ENCODE data around the gene SLC24A3.

SLC24A3 gene

DNA sequence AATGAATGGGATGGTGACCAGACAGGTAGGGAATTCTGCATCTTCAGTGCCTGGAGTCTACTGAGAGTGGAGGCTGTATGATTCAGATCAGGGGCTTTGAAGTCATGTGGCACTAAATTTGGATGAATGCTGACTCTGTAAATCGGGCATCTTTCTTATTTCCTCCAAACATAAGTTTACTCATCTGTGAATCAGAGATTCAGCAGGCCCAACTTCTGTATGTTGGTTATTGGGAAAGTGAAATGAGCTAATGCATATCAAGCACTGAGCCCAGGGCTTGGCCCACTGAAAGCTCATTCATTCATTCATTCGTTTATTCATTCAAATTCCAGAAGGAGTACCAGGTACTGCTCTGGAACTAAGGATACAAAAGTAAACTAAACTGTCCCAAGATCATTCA, 353.3 kb downstream of the SLC24A3 start:
- no peak overlapping the region for H2AFZ ChIP-seq (ENCODE audit: low read length)
- H3K36me3 ChIP-seq (ENCODE audit: insufficient read depth, low read length) = no peaks in the 10 kb centered on the region
- H3K27me3 ChIP-seq (ENCODE audit: insufficient read depth, low read length, poor library complexity, severe bottlenecking) = no peaks in the 10 kb centered on the region
- no peak overlapping the region for H3K4me2 ChIP-seq (ENCODE audit: low read depth, low read length, poor library complexity, severe bottlenecking)
- no peaks in the 10 kb centered on the region for H3K9me2 ChIP-seq (replicated peaks; ENCODE audit: low read depth, low read length)
- H3K9me3 ChIP-seq (ENCODE audit: insufficient read depth, low read depth, low read length) = peaks cover 10% of the 10 kb centered on the region; the same call in 1 of the 2 replicates
- H4K20me1 ChIP-seq (ENCODE audit: insufficient read depth, low read length, poor library complexity, severe bottlenecking) = no peaks in the 10 kb centered on the region
- H3F3A ChIP-seq (ENCODE audit: low read depth) = peaks cover 7% of the 10 kb centered on the region
- peaks cover 80% of the 10 kb centered on the region for H3K4me1 ChIP-seq (ENCODE audit: insufficient read depth, low read length, poor library complexity, severe bottlenecking)
- H3K4me3 ChIP-seq (ENCODE audit: low read length, poor library complexity, severe bottlenecking) = no peak overlapping the region
- H3K9ac ChIP-seq (ENCODE audit: low read depth, low read length, poor library complexity, severe bottlenecking) = no peak overlapping the region
- TF ChIP-seq, protein P1, sequence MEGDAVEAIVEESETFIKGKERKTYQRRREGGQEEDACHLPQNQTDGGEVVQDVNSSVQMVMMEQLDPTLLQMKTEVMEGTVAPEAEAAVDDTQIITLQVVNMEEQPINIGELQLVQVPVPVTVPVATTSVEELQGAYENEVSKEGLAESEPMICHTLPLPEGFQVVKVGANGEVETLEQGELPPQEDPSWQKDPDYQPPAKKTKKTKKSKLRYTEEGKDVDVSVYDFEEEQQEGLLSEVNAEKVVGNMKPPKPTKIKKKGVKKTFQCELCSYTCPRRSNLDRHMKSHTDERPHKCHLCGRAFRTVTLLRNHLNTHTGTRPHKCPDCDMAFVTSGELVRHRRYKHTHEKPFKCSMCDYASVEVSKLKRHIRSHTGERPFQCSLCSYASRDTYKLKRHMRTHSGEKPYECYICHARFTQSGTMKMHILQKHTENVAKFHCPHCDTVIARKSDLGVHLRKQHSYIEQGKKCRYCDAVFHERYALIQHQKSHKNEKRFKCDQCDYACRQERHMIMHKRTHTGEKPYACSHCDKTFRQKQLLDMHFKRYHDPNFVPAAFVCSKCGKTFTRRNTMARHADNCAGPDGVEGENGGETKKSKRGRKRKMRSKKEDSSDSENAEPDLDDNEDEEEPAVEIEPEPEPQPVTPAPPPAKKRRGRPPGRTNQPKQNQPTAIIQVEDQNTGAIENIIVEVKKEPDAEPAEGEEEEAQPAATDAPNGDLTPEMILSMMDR (conservative IDR thresholded peaks at IDR 0.05; ENCODE audit: low read length) = no peak
- TF ChIP-seq EZH2phosphoT487 (IDR thresholded peaks at IDR 0.05; ENCODE audit: borderline replicate concordance) = no peak
- no peaks in the 10 kb centered on the region for H3K79me2 ChIP-seq (ENCODE audit: insufficient read depth, low read length)

DNA sequence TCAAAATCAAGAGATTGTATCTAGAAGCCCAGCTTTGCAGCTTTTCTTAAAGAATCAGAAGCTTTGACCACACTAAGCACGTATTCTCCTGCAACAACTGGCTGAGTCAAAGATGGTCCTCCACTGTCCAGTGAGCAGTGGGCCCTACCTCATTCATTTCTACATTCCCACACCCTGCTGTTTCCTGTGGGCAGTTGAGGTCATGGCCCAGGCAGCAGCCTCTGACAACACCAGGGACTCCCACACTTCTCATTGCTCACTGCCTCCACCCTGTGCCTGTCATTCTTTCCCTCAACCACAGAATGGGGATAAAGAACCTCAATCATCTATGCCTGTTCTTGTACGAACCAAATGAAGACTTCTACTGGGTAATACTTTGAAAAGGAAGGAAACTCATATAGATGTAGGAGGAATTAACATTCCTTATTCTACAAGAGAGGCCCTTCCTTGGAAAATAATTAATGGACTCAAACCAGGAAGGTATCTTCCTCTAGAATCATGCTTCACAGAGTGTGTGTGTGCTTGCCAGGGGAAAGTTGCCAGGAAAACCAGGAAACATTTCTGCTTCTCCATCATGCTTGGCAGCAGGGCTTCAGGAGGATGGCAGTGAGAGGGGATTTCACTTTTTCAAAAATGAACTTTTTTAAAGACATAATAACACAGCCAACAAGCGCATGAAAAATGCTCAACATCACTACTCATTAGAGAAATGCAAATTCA, 353.9 kb downstream of the SLC24A3 start:
- Histone ChIP-seq H3K4me1 (ENCODE audit: insufficient read depth, low read length, poor library complexity, severe bottlenecking) (peaks cover 85% of the 10 kb centered on the region), H3K4me3 (ENCODE audit: low read length, poor library complexity, severe bottlenecking) (no peak overlapping the region), H3K4me2 (ENCODE audit: low read depth, low read length, poor library complexity, severe bottlenecking) (no peak overlapping the region), H3K27me3 (ENCODE audit: insufficient read depth, low read length, poor library complexity, severe bottlenecking) (no peaks in the 10 kb centered on the region), H3K9ac (ENCODE audit: low read depth, low read length, poor library complexity, severe bottlenecking) (no peak overlapping the region), H3K36me3 (ENCODE audit: insufficient read depth, low read length) (no peaks in the 10 kb centered on the region), H4K20me1 (ENCODE audit: insufficient read depth, low read length, poor library complexity, severe bottlenecking) (no peaks in the 10 kb centered on the region), H3F3A (ENCODE audit: low read depth) (peaks cover 7% of the 10 kb centered on the region), H2AFZ (ENCODE audit: low read length) (no peak overlapping the region), H3K9me2 (replicated peaks; ENCODE audit: low read depth, low read length) (no peaks in the 10 kb centered on the region), H3K9me3 (ENCODE audit: insufficient read depth, low read depth, low read length) (peaks cover 10% of the 10 kb centered on the region; the same call in 1 of the 2 replicates), H3K79me2 (ENCODE audit: insufficient read depth, low read length) (no peaks in the 10 kb centered on the region)
- TF ChIP-seq EZH2phosphoT487 (IDR thresholded peaks at IDR 0.05; ENCODE audit: borderline replicate concordance) = no peak
- TF ChIP-seq, protein P1 (conservative IDR thresholded peaks at IDR 0.05; ENCODE audit: low read length) = no peak

DNA sequence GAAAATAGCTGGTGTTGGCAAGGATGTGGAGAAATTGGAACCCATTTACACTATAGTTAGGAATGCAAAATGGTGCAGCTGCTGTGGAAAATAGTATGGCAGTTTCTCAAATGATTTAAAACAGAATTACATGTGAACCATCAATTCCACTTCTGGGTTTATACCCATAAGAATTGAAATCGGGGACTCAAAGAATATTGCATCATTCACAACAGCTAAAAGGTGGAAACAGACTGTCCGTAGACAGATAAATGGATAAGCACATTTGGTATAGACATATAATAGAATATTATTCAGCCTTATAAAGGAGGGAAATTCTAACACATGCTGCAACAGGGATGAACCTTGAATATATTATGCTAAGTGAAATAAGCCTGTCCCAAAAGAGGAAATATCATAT, 355.7 kb downstream of the SLC24A3 start:
- no peak overlapping the region for H2AFZ ChIP-seq (ENCODE audit: low read length)
- no peaks in the 10 kb centered on the region for H4K20me1 ChIP-seq (ENCODE audit: insufficient read depth, low read length, poor library complexity, severe bottlenecking)
- peak overlapping the region; percentile 49 for H3K4me2 ChIP-seq (ENCODE audit: low read depth, low read length, poor library complexity, severe bottlenecking)
- H3K9ac ChIP-seq (ENCODE audit: low read depth, low read length, poor library complexity, severe bottlenecking) = no peak overlapping the region
- peaks cover 88% of the 10 kb centered on the region for H3K4me1 ChIP-seq (ENCODE audit: insufficient read depth, low read length, poor library complexity, severe bottlenecking)
- no peaks in the 10 kb centered on the region for H3K27me3 ChIP-seq (ENCODE audit: insufficient read depth, low read length, poor library complexity, severe bottlenecking)
- H3F3A ChIP-seq (ENCODE audit: low read depth) = peaks cover 7% of the 10 kb centered on the region
- TF ChIP-seq, protein P1 (conservative IDR thresholded peaks at IDR 0.05; ENCODE audit: low read length) = no peak
- TF ChIP-seq EZH2phosphoT487 (IDR thresholded peaks at IDR 0.05; ENCODE audit: borderline replicate concordance) = no peak
- no peaks in the 10 kb centered on the region for H3K79me2 ChIP-seq (ENCODE audit: insufficient read depth, low read length)
- H3K4me3 ChIP-seq (ENCODE audit: low read length, poor library complexity, severe bottlenecking) = no peak overlapping the region
- no peaks in the 10 kb centered on the region for H3K36me3 ChIP-seq (ENCODE audit: insufficient read depth, low read length)
- no peaks in the 10 kb centered on the region for H3K9me2 ChIP-seq (replicated peaks; ENCODE audit: low read depth, low read length)
- H3K9me3 ChIP-seq (ENCODE audit: insufficient read depth, low read depth, low read length) = peaks cover 10% of the 10 kb centered on the region; the same call in 1 of the 2 replicates
